Stromal cell of bone marrow (primary cell): Measurements from ENCODE around the gene WDR18.
A peak's percentile ranks its signal among the peaks of the same experiment; 100 is the strongest.
"Not testable (repeated sequence)": the region's sequence is repeated elsewhere in the genome, so short reads cannot be mapped to it uniquely, and the experiment has no call there.

Experiments used
- DNase-seq: peaks from one replicate; pipeline ENCODE4 v3.0.0-alpha.2; 2012; ENCODE audit warnings: low read depth

WDR18 gene

GRCh38 chr19:1019980-1020867 is 36.1 kb downstream of the WDR18 start:
- DNase-seq, result no peak

DNA sequence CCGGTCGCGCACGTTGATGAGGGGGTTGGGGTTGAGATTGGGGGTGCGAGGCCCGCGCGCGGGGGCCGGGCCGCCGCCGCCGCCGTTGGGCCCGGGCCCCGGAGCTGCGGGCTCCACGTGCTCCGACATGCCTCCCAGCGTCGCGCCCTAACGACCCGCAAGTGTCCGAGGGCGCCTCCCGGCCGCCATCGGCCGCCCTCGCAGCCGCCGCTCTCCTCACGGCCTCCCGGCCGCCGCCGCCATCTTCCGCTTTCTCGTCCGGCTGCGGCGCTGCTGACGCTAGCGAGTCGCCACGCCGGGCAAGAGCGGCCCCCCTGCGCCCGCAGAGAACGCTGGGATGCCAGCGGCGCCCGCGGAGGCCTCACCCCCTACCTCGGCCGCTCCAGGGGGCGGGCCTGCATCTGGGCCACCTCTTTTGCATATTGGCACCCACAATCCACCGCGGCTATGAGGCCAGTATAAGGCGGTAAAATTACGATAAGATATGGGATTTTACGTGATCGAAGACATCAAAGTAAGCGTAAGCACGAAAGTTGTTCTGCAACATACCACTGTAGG is 36.8 kb downstream of the WDR18 start, which contains the start of gene TMEM259:
Gene TMEM259 (minus strand): TSS at position 256 of the 558 bp plus-strand sequence. CDS start 127 bp downstream, at position 129.
- peak; percentile 93 for DNase-seq

DNA sequence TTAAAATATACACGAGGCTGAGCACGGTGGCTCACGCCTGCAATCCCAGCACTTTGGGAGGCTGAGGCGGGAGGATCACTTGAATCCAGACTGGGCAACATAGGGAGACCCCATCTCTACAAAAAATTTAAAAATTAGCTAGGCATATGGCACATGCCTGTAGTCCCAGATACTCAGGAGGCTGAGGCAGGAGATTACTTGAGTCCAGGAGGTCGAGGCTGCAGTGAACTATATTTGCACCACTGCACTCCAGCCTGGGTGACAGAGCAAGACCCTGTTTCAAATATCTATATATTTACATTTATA is 39.7 kb downstream of the WDR18 start:
- DNase-seq, result not testable (repeated sequence)

DNA sequence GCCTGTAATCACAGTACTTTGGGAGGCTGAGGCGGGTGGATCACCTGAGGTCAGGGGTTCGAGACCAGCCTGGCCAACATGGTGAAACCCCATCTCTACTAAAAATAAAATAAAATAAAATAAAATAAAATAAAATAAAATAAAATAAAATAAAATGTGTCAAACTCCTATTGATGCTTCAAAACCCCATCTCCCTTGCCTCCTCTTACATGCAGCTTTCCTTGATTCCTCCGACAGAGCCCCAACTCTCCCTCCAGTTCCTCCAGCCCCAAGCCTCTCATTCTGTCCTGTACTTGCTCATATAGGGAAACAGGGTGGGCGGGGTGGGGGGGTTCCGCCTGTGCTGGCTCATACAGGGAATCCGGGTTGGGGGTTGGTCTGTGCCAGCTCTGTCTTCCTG is 40.9 kb downstream of the WDR18 start:
- DNase-seq, result not testable (repeated sequence)

DNA sequence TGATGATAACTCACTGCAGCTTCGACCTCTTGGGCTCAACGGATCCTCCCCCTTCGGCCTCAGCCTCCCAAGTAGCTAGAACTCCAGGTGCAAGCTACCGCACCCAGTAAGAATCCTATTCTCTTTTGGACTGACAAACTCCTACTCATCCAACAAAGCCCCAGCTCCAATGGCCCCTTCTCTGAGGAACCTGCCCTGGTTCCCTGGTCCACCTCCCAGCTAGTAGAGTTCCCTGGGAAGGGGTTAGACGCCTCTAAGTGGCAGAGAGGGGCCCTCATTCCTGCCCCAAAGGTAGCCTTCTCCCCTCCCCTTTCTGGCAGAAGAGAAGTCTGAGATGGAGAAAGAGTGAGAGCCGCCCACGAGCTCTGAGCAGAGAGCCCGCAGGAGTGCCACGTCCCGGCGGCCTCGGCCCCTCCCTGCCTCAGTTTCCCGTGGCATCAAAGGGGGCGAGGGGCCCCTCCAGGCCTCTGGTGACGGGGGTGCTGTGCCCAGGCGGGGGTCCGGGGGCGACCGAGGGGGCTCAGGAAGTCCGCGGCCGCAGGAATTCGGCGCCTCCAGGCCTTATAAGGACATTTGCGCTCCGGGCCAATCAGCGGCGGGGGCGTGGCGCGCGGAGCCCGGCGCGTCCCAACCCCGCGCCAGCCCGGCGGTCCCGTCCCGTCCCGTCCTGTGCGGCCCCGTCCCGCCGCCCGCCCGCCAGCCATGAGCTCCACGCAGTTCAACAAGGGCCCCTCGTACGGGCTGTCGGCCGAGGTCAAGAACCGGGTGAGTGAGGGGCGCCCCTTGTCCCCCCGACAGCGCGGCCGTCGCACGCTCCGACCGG is 42.0 kb downstream of the WDR18 start, which contains the start of gene CNN2:
Gene CNN2 (plus strand): TSS at position 649 of the 823 bp plus-strand sequence. CDS start 54 bp downstream, at position 703.
- peak; percentile 52 for DNase-seq

- DNase-seq, result no peak
Measured at GRCh38 chr19:1026783-1027649, 42.9 kb downstream of the WDR18 start.

GRCh38 chr19:1027650-1028061 is 43.5 kb downstream of the WDR18 start:
- no peak for DNase-seq

DNA sequence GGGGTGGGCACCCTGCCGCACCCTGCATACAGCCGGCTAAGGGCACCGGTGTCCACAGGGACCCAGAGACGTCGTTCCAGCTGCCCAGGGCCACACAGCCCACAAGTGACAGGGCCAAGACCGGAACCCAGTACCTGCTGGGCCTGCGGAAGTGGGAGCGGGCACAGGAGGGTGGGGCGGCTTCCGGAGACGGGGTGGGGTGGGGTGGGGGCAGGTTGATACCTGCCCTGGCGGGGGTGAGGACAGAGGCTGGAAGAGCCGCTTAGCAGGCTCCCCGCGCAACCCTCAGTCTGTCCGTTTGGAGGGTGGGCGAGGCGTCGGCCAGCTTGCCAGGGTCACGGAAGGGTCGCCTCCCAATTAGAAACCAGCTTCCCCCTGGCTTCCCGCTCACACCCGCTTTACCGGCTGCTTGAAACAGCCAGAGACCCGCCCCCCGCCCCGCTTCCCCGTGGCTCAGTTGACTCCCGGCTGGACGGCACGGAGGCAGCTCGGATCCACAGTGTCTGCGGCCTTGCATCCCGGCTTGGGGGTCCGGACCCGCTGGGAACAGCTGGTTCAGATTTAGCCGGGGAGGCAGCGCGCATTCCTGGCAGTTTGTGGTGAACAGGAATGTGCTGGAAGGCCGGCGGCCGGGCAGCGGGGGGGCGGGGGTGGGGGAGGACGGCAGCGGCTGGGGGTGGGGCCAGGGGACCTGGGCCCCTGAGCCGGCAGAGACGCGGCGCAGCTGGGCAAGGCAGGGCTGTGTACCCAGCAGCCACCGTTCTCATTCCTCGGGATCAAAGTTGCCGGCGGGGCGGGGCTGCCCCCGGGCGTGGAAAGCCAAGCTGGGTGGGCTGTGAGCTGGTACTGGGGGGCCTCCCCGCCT is 44.1 kb downstream of the WDR18 start:
- peak; percentile 87 for DNase-seq

- no peak for DNase-seq
Measured at GRCh38 chr19:1032264-1032867, 48.2 kb downstream of the WDR18 start.

GRCh38 chr19:1035998-1036621 is 52.0 kb downstream of the WDR18 start:
- DNase-seq, result no peak

DNA sequence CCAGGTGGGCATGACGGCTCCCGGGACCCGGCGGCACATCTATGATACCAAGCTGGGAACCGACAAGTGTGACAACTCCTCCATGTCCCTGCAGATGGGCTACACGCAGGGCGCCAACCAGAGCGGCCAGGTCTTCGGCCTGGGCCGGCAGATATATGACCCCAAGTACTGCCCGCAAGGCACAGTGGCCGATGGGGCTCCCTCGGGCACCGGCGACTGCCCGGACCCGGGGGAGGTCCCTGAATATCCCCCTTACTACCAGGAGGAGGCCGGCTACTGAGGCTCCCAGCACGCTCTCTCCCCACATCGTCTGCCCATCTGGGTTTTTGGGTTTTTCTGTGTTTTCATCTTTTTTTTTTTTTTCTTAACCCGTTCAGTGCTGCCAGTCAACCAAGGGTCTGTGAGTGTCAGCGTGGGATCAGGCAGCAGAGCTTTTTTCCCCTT is 53.5 kb downstream of the WDR18 start:
- no peak for DNase-seq

GRCh38 chr19:1038978-1039645 is 55.0 kb downstream of the WDR18 start:
- DNase-seq, result no peak

- peak; percentile 91 for DNase-seq
Measured at GRCh38 chr19:1039646-1040475, 55.7 kb downstream of the WDR18 start, which contains the start of gene ABCA7. Gene ABCA7 (plus strand): TSS chr19:1040107. CDS start chr19:1041362, 1,255 bp downstream.

- peak; percentile 87 for DNase-seq
Measured at GRCh38 chr19:1040476-1041271, 56.5 kb downstream of the WDR18 start.

GRCh38 chr19:1041272-1041834 is 57.2 kb downstream of the WDR18 start:
- DNase-seq, result no peak

- no peak for DNase-seq
Measured at GRCh38 chr19:1041835-1042685, 57.9 kb downstream of the WDR18 start.
